PC-9 (cell line): ENCODE measurements around the gene IVL.

ENCODE experiments used
- CTCF ChIP-seq: fragments of 200-600 bp; sonication (generic); conservative IDR thresholded peaks from 2 replicates; pipeline ENCODE4 v1.6.1; 2017; ENCODE audit warnings: mixed run types, antibody characterized with exemption, mild to moderate bottlenecking, moderate library complexity
- EZH2 ChIP-seq: fragments of 200-600 bp; sonication (generic); IDR thresholded peaks from 2 replicates; pipeline ENCODE4 v1.8.0; 2017; ENCODE audit warnings: antibody characterized with exemption, low read depth

GRCh38 chr1:152904688-152905440, 3.5 kb upstream of the IVL start:
- TF ChIP-seq CTCF: no peak
- no peak for TF ChIP-seq EZH2
